ENCODE measurements around the gene MMAA.
"Not testable (repeated sequence)": the region's sequence is repeated elsewhere in the genome, so short reads cannot be mapped to it uniquely, and the experiment has no call there.

MMAA gene

DNA sequence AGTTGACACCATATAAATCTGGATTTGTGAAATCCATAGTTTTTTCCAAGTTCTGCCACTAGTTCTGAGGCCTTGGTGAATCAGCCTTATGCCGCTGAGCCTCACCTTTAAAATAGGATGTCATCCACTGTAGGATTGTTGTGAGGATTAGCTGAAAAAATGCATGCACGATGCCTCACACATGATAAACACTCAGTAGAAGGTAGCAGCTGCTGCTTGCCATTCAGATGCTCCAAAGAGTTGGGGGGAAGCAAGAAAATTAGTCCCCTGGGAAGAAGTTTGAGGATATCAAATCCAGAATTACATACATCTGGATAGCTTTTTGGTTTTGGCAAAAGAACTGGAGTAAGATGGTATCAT, 7.4 kb downstream of the MMAA start:
- no peak for DNase-seq

DNA sequence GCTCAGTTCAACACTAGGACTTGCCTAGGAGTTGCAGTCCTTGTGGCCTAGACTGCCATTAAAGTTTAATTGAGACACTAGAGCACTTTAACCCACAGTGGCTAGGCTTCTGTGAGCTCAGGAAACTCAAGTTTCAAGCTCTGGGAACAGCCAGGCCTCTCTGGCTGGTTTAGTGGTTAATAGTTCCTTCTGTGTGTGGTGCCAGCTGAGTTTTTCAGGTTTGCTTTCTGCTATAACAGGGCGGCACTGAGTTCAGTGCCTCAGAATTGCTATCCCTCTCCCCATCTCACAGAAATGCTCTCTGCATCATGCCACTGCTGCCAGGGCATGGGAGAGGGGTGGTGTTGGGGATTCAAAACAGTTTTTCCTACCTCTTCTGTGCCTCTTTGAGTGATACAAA, 15.9 kb downstream of the MMAA start:
- no peak for DNase-seq

DNA sequence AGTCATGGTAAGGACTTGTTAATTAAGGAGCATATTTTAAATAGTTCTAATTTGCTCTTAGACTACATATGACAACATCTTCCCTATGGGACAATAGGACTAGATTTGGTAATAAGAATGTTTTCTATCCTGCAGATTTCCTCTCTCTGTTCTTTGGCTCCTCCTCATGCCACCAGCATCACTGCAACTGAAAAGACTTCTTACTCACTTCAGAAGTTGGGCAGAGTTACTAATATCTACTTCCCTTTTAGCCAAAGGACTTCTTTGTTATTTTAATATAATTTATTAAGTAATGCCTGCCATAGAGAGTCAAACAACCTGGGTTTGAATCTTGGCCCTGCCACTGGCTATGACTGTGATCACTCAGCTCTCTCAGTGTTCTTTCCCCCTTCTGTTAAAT, 16.4 kb downstream of the MMAA start:
- no peak for DNase-seq

DNA sequence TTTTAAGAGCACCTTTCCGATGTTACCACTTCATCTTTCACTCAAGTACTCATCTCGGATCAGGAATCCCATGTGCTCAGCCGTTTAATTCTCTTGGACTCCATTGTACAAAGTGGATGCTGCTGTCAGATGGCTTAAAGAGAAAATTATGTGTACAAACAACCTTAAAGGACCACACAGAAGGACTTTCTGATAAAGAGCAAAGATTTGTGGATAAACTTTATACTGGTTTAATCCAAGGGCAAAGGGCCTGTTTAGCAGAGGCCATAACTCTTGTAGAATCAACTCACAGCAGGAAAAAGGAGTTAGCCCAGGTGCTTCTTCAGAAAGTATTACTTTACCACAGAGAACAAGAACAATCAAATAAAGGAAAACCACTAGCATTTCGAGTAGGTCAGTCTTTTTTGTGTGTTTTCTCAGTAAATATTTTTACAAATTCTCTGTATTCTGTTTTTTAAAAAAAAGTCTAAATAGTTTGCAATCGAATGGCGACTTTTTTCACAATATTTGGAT, 20.1 kb downstream of the MMAA start:
- no peak for DNase-seq

DNA sequence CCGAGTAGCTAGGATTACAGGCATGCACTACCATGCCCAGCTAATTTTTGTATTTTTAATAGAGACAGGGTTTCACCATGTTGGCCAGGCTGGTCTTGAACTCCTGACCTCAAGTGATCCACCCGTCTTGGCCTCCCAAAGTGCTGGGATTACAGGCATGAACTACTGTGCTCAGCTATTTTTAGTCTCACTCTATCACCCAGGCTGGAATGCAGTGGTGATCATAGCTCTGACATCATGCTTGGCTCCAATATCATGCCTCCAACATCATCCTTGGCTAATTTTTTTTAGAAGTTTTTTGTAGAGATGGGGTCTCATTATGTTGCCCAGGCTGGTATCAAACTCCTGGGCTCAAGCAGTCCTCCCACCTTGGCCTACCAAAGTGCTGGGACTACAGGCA, 21.1 kb downstream of the MMAA start:
- DNase-seq = not testable (repeated sequence)

DNA sequence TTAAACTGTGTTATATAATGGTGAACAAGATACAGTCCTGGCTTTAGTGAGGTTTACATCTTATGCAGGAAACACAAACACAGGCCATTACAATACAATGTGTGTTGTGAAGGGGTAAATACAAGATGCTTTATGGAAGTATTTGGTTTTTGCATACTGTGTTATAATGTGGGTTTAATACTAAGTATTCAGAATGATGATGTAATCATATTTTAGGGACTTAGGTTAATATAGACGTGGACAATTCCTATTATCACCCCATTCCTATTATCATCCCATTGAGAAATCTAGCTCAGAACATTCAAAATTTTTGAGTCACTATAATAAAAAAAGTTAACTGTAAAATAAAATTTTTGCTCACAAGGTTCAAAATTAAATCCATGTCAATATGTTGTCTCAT, 24.1 kb downstream of the MMAA start:
- DNase-seq = no peak

DNA sequence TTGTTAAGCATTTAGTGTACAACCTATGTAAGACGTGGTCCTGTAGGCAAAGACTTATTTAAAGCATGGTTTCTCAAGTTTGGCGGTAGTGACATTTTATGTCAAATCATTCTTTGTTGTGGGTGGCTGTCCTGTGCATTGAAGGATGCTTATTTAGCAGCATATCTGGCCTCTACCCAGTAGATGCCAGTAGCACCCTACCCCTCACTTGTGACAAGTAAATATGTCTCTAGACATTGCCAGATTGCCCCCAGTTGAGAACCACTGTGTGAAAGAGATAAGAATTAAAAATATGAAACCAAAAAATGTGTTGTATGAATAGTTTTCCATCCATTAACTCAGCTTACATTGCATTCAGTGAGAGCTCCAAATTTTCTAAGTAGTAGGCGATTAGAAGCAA, 25.5 kb downstream of the MMAA start:
- DNase-seq = no peak

DNA sequence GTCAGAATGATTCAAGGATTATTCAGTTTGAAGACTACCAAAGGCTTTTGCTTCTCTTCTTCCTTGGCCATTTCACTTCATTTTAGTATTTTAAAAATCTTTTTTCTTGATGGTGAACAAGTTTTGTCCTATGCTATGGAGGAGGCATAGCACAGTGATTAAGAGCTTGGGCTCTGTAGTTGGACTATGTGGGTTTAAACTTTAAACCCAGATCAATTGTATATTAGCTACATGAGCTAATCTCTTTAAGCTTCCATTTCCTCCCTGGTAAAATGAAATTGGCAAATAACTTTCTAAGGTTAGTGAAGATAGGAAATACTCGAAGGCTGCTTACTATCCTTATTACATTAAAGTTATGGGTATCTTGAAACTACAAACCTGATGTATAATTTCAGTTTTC, 37.0 kb downstream of the MMAA start:
- no peak for DNase-seq

DNA sequence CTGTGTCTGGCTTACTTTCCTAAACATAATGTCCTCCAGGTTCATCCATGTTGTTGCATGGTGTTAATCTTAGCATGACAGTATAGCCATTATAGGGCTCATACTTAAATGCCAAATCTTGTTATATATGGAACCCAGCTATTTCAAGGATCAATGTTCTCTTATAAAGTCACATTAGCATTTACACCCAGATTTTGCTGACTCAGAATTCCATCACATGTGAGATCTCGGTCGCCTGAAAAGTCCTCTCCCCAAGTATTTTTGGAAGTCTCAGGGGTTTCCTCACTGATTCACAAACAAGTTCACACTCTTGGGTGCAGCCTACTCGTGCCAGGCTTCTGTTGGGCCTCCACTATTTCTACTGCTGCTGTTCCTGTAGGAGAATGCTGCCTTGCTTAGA, 40.9 kb downstream of the MMAA start:
- peak in 1 of 58 donors; percentile 1 for DNase-seq

DNA sequence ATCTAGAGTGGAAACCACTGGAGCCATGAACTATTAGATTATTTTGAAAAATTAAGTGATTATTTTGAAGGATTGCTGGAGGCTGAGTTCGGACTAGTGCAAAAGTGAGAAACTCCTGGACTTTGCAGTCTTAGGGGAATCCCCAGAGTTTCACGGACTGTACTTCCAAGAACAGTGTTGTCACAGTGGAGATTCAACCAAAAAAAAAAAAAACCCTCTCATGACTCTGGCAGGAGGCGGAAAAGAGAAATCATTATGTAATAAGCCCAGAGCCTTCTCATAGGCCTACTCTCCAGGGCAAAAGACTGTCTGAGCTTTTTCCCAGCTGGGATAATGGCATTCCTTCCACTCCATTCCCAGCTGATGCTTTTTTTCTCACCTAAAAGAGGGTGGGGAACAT, 44.0 kb downstream of the MMAA start:
- DNase-seq = no peak

DNA sequence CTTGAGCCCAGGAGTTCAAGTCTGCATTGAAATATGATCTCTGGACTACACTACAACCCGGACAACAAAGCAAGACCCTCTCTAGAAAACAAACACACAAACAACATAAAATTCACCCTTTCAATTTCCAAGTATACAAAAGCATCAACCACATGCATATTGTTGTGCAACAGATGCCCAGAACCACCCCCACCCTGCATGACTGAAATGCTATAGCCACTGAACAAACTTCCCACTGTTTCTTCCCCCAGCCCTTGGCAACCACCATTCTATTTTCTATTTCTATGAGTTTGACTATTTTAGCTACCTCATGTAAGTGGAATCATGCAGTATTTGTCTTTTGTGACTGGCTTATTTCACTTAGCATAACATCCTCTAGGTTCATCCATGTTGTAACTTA, 46.6 kb downstream of the MMAA start:
- DNase-seq = no peak

DNA sequence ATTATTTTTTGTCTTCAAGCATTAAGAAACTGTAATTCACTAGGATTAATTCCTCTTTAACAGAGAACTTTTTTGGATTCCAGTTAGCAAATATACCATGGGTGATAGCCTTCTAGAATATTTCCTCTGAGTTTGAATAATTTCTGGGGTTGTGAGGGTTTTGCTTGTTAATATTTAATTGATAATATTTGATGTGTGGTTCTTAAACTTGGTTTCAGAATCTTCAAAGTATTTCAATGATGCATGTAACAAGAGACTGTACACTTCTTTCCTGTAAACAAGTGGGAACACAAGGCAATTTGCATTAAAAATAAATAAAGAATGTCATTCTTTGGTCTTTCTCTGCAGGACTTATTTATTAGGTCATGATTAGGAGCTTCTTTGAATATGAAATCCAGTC, 51.2 kb downstream of the MMAA start:
- no peak for DNase-seq

DNA sequence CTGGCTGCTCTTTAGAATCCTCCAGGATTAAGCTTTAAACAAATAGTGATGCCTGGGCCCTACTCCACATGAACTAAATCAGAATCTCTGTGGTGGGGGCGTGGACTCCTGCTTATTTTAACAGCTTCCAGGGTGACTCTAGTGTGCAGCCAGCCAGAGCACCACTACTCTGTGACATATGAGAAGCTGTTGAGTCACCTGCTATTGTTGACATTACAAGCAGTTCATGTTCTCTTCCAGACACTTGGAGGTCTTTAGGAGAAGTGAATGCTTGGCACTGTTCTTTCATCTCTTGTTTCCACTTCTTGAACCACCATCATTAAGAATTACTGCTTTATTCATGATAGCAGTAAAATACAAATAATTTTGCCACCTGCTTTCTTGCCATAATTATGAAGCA, 60.3 kb downstream of the MMAA start:
- DNase-seq = no peak

DNA sequence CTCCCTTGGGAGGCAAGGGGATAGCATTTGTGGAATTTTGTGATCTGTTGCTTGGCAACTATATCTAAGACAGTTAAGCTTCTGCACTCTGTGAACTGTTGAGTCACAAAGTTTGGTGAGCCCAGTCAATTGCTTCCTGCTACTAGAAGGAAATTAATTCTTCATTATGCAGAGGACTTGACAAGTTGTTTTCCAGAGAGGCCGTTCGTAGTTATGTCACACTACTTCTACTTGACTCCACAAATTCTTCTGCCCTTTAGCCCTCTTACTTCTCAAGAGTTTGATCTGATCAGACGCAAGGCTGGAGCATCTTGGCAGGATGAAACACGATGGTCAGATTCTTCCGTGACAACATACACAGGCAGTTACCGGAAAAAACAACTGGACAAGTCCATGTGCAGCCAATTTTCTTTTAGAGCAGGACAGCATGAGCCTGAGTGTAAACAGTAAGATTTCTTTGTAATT, 60.8 kb downstream of the MMAA start, which contains the start of gene C4orf51:
C4orf51 (plus strand) TSS at position 156 of the 465 bp plus-strand sequence; CDS start at position 214, 58 bp downstream.
- DNase-seq = peak in 1 of 58 donors; percentile 4

DNA sequence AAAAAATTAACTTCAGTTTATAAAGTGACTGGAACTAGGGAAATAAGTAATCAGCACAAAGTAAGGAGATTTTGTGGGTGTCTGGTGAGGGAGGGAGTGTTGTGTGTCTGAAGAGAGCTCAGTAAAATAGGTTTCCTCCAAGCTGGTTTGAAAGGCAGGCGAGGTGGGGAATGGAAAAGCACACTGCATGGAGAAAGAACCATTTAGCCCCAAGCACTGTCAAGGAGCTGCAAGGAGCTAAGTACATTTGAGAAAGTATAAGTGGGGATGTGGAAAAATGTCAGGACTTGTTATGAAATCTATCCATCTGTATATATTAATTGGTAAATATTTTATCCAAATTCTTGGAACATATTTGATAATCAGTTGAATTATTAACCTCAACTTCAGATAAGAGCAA, 61.7 kb downstream of the MMAA start:
- no peak for DNase-seq

DNA sequence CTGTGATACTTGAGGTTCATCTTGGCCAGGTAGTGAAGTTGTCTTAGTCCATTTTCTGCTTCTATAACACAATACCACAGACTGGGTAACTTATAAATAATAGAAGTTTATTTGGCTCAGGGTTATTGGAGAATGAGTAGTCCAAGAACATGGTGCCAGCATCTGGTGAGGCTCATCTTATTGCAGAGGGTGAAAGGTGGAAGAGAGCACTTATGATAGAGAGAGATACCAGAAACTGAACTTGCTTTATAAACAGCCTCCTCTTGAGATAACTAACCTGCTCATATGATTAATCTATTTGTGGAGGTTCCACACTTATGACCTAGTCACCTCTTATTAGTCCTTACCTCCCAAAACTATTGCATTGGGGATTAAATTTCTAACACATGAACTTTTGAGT, 62.3 kb downstream of the MMAA start:
- DNase-seq = no peak

DNA sequence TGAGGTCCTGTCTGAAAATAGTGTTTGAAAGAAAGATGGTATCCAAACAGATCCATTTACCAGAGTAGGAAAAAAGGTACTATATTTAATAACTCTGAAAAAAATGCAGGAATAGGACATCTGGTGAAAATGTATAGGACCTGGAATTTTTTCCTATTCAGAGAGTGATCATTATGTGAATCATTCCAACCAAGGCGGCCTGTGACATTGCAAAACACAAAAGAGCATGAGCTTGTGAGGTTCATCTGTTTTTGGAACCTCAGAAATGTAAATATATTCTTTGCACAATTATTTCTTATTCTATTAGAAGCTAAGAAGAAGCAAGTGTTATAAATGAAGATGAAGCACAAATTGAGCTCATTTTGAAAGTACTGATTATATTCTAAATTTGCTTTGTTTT, 62.8 kb downstream of the MMAA start:
- DNase-seq = no peak

DNA sequence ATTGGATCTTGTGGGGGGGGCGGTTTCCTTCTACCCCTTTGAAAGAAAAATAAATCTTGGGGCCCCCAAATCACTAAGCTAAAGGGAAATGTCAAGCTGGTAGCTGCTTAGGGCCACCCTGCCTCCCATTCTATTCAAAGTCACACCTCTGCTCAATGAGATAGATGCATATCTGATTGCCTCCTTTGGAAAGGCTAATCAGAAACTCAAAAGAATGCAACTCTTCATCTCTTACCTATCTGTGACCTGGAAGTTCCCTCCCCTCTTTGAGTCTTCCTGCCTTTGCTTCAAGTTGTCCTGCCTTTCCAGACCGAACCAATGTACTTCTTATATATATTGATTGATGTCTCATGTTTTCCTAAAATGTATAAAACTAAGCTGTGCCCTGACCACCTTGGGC, 67.8 kb downstream of the MMAA start:
- DNase-seq = no peak

DNA sequence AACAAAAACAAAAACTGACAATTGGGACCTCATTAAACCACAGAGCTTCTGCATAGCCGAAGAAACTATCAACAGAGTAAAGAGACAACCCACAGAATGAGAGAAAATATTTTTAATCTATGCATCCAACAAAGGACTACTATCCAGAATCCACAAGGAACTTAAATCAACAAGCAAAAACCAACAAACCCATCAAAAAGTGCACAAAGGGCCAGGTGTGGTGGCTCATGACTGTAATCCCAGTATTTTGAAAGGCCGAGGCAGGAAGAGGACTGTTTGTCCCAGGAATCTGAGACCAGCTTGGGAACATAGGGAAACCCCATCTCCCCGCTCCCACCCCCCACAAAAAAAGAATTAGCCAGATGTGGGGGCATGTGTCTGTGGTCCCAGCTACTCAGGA, 71.4 kb downstream of the MMAA start:
- no peak for DNase-seq

DNA sequence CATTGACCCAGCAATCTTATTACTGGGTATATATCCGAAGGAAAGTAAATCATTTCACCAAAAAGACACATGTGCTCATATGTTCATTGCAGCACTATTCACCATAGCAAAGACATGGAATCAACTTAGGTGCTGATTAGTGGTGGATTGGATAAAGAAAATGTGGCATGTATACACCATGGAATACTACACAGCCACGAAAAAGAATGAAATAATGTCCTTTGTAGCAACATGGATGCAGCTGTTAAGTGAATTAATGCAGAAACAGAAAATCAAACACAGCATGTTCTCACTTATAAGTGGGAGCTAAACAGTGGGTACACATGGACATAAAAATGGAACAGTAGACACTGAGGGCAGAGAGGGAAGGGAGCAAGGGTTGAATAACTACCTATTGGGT, 72.2 kb downstream of the MMAA start:
- not testable (repeated sequence) for DNase-seq

DNA sequence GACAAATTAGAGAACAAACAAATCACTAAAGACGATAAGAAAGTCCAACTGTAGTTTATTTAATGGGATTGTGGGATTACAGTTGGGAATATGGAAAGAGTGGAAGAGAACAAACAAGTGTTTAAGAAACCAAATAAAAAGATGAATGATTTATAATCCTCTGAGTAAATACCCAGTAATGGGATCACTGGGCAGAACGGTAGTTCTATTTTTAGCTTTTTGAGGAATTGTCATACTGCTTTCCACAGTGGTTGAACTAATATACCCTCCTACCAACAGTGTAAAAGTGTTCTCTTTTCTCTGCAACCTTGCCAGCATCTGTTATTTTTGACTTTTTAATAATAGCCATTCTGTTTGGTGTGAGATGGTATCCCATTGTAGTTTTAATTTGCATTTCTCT, 75.7 kb downstream of the MMAA start:
- no peak for DNase-seq

DNA sequence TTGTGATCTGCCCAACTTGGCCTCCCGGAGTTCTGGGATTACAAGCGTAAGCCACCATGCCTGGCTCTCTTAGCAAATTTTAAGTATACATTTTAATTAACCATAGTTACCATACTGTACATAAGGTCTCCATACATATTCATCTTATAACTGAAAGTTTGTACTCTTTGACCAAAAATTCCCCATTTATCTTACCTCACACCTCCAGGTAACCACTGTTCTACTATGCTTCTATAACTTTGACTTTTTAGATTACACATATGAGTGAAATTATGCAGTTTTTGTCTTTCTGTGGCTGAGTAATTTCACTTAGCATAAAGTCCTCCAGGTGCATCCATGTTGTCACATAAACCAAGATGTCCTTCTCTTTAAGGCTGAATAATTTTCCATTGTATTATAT, 78.1 kb downstream of the MMAA start:
- DNase-seq = no peak

DNA sequence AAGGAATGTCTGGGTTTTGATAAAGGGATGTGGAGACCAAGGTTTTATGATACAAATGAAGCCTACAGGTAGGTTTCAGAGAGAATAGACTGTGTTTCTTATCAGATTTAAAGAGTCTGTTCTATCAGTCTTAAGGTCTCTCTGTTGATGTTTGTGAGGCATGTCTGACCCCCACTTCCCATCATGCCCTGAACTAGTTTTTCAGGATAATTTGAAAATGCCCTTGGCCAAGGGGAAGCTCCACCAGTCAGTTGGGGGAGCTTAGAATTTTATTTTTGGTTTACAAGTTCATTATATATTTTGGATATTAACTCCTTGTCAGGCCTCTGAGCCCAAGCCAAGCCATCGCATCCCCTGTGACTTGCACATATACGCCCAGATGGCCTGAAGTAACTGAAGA, 79.3 kb downstream of the MMAA start:
- DNase-seq = no peak

DNA sequence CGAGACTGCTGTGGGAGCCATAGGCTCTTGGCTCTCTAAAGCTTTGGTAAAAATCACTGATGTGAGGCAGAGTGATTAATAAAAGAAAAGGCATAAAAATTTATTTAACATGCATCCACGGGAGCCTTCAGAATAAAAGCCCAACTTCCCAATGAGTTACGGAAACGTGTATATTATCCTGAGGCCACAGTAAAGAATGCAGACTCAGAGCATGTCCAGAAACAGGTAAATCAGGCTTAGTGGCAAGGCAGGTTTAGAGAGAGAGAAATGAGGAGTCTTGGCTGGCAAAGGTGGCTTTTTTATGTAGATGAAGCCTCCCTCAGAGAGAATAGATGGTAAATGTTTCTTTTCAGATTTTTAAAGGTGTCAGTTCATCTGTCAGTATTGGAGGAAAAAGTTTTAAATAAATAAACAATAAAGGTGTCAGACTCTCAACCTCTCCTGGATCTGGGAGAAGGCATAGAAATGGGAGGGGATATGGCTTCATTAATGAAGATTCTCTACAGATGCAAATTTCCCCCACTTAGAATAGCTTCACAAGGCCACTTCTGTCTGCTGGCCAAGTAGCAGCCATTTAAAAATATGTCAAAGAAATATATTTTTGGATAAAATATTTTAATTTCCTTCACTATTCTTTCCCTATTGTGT, 84.8 kb downstream of the MMAA start:
- no peak for DNase-seq

Data from anterior cingulate cortex (tissue), 58 donors.